Fibroblast of peridontal ligament (primary cell): ENCODE data around the gene OOSP1.
"Not testable (repeated sequence)": the region's sequence is repeated elsewhere in the genome, so short reads cannot be mapped to it uniquely, and the experiment has no call there.

ENCODE experiments used
- DNase-seq: peaks from one replicate; pipeline ENCODE4 v3.0.0-alpha.2; 2010; ENCODE audit errors: extremely low read depth

OOSP1 gene

GRCh38 chr11:59938132-59938531, at the start of gene OOSP1:
Gene OOSP1, plus strand, starts transcription at chr11:59938432. Its CDS starts 23 bp downstream, at chr11:59938455.
- no peak for DNase-seq

- no peak for DNase-seq
Observed at GRCh38 chr11:59891781-59892181, 46.5 kb upstream of the OOSP1 start.

- DNase-seq: no peak
Observed at GRCh38 chr11:59894616-59895015, 43.6 kb upstream of the OOSP1 start.

- DNase-seq: no peak
Observed at GRCh38 chr11:59898046-59898445, 40.2 kb upstream of the OOSP1 start.

- DNase-seq: no peak
Observed at GRCh38 chr11:59898650-59899049, 39.6 kb upstream of the OOSP1 start.

GRCh38 chr11:59899532-59899931, 38.7 kb upstream of the OOSP1 start:
- no peak for DNase-seq

- no peak for DNase-seq
Observed at GRCh38 chr11:59900366-59901126, 37.7 kb upstream of the OOSP1 start.

- no peak for DNase-seq
Observed at GRCh38 chr11:59901306-59901705, 36.9 kb upstream of the OOSP1 start.

- DNase-seq: not testable (repeated sequence)
Observed at GRCh38 chr11:59903569-59903968, 34.7 kb upstream of the OOSP1 start.

GRCh38 chr11:59918480-59918879, 19.8 kb upstream of the OOSP1 start:
- no peak for DNase-seq

- DNase-seq: peak; percentile 19
Observed at GRCh38 chr11:59918987-59919589, 19.1 kb upstream of the OOSP1 start.

- no peak for DNase-seq
Observed at GRCh38 chr11:59923813-59924212, 14.4 kb upstream of the OOSP1 start.

GRCh38 chr11:59931688-59932087, 6.5 kb upstream of the OOSP1 start:
- DNase-seq: no peak

- no peak for DNase-seq
Observed at GRCh38 chr11:59938718-59939117, 486 bp downstream of the OOSP1 start.

- DNase-seq: no peak
Observed at GRCh38 chr11:59939482-59939881, 1.2 kb downstream of the OOSP1 start.

GRCh38 chr11:59941091-59941490, 2.9 kb downstream of the OOSP1 start:
- no peak for DNase-seq

- no peak for DNase-seq
Observed at GRCh38 chr11:59943997-59944714, 5.9 kb downstream of the OOSP1 start.

- DNase-seq: no peak
Observed at GRCh38 chr11:59944720-59945119, 6.5 kb downstream of the OOSP1 start.

GRCh38 chr11:59953463-59954218, 15.4 kb downstream of the OOSP1 start:
- DNase-seq: no peak

- no peak for DNase-seq
Observed at GRCh38 chr11:59954219-59954847, 16.1 kb downstream of the OOSP1 start.

GRCh38 chr11:59957094-59957493, 18.9 kb downstream of the OOSP1 start:
- DNase-seq: no peak
